Stimulated activated CD8-positive, alpha-beta memory T cell treated with anti-CD3 and anti-CD28 coated beads, Interleukin-2, amount 100 ng/mL, for 1 hour (primary cell): ENCODE data around the gene RGS3.

Experiments used
- DNase-seq, 2 donors: peaks; one replicate each; pipeline ENCODE4 v3.0.0-alpha.2; 2020; ENCODE audit warnings: low read depth in 2 of 2

Gene RGS3

GRCh38 chr9:113585555-113585954 lies 122.0 kb downstream of the RGS3 start:
- DNase-seq = no peak

GRCh38 chr9:113587471-113588031 lies 124.0 kb downstream of the RGS3 start:
- DNase-seq = no peak

- DNase-seq = no peak
Measured at GRCh38 chr9:113588242-113588810, 124.8 kb downstream of the RGS3 start.

- DNase-seq = no peak
Measured at GRCh38 chr9:113588936-113589335, 125.4 kb downstream of the RGS3 start.

GRCh38 chr9:113589407-113589806 lies 125.9 kb downstream of the RGS3 start:
- DNase-seq = no peak

- DNase-seq = no peak
Measured at GRCh38 chr9:113589890-113590289, 126.4 kb downstream of the RGS3 start.

- no peak for DNase-seq
Measured at GRCh38 chr9:113590389-113590788, 126.9 kb downstream of the RGS3 start.

GRCh38 chr9:113590991-113591898 lies 127.7 kb downstream of the RGS3 start:
- no peak for DNase-seq

- DNase-seq = no peak
Measured at GRCh38 chr9:113591899-113592625, 128.5 kb downstream of the RGS3 start.

GRCh38 chr9:113592876-113593575 lies 129.5 kb downstream of the RGS3 start:
- no peak for DNase-seq

- no peak for DNase-seq
Measured at GRCh38 chr9:113593682-113594281, 130.3 kb downstream of the RGS3 start.

GRCh38 chr9:113594484-113595299 lies 131.2 kb downstream of the RGS3 start:
- no peak for DNase-seq

GRCh38 chr9:113596616-113597320 lies 133.2 kb downstream of the RGS3 start:
- DNase-seq = no peak

- DNase-seq = no peak
Measured at GRCh38 chr9:113597390-113598241, 134.1 kb downstream of the RGS3 start.

GRCh38 chr9:113598451-113598850 lies 134.9 kb downstream of the RGS3 start:
- DNase-seq = no peak

- DNase-seq = no peak
Measured at GRCh38 chr9:113598883-113599282, 135.4 kb downstream of the RGS3 start.

- DNase-seq = no peak
Measured at GRCh38 chr9:113599646-113600022, 136.1 kb downstream of the RGS3 start.

GRCh38 chr9:113600023-113600823 lies 136.7 kb downstream of the RGS3 start:
- no peak for DNase-seq
